GM12873 (cell line): ENCODE measurements around the gene ROR2.
A peak's percentile ranks its signal among the peaks of the same experiment; 100 is the strongest.

ENCODE experiments used
- TF ChIP-seq, protein P1 (sequence below): IDR thresholded peaks from 2 replicates; pipeline ENCODE4 v1.5.1; 2012; ENCODE audit warnings: low read depth, mild to moderate bottlenecking, moderate library complexity, low read length, control low read depth; ENCODE audit not compliant: insufficient read depth; ENCODE audit errors: missing control alignments

Gene ROR2

DNA sequence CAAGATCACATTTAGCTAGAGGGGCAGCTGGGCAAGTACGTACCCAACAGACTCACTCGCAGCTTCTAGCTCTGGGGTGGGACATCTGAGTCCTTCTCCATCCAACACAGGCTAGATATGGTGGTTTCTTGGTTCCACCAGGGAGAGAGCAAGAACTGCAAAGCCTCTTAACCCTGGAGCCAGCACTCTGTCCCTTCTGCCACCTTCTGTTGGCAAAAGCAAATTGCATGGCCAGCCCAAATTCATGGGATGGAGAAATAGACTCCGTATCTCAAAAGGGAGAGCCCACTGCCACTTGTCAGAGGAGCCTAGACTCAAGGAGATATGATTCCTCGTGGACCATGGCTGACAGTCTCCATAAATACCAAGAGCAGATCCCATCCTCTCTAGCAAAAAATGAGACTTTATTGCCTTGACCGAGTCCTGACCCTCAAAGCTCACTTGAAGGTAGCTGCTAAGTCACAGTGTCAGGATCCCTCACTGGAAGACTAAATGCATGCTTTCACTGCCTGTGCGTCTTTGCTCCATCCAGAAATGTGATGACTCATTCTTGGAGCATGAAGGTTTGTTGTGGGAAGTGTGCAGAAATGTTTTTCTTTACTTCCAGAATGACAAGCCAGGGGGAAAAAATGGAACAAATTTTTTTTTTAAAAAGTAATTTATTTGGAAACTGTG is 28.8 kb upstream of the ROR2 start:
- TF ChIP-seq, protein P1, sequence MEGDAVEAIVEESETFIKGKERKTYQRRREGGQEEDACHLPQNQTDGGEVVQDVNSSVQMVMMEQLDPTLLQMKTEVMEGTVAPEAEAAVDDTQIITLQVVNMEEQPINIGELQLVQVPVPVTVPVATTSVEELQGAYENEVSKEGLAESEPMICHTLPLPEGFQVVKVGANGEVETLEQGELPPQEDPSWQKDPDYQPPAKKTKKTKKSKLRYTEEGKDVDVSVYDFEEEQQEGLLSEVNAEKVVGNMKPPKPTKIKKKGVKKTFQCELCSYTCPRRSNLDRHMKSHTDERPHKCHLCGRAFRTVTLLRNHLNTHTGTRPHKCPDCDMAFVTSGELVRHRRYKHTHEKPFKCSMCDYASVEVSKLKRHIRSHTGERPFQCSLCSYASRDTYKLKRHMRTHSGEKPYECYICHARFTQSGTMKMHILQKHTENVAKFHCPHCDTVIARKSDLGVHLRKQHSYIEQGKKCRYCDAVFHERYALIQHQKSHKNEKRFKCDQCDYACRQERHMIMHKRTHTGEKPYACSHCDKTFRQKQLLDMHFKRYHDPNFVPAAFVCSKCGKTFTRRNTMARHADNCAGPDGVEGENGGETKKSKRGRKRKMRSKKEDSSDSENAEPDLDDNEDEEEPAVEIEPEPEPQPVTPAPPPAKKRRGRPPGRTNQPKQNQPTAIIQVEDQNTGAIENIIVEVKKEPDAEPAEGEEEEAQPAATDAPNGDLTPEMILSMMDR: peak; percentile 55

DNA sequence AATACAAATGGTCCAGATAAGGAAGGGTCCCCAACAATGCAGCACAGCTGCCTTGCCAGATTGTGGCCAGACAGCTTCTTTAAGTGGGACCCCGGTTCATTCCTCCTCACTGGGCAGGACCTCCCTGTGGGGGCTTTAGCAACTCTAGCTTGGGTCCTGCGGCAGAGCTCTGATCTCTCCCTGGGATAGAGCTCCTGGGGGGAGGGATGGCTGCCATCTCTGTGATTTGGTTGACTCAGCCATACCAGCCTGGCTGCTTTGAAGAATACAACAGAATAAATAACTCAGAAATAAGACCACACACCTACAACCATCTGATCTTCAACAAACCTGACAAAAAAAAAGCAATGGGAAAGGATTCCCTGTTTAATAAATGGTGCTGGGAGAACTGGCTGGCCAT is 22.7 kb upstream of the ROR2 start:
- TF ChIP-seq, protein P1: no peak

DNA sequence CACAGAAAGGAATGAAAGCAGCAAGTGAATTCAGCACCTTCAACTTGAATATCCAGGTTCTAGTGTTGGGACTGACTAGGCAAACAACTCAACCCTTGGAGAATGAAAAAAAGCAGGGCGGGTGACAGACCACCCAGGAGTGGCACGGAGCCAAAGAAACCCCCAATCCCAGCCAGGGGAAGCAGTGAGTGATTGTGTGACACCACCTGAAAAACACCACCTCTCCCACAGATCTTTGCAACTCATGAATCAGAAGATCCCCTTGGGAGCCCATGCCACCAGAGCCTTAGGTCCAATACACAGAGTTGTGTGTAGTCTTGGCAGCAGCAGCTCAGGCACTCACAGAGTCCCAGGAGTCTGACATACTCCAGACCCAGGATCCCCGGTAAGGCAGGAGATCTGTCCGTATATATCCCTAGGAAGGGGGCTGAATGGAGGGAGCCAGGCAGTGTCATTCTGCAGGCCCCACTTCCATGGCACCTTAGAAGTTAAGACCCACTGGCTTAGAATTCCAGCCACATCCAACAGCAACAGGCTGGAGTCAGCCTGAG is 22.1 kb upstream of the ROR2 start:
- TF ChIP-seq, protein P1: no peak

DNA sequence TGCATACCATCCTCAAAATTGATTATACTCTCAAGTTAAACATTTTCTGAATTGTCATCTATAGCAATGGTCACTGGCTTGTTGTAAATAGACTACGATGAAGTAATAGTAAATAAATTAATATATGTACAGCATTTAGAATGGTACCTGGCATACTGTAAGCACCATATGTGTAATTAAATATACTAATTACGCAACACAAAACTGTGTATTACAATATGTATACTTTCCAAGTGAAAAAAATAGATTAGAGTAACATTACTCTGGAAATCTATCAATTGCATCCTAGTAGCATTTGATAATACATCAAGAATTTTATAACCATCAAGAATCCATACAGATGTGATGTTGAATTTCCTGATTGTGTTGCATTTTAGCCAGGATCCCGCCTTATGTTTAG is 17.2 kb upstream of the ROR2 start:
- TF ChIP-seq, protein P1: no peak

DNA sequence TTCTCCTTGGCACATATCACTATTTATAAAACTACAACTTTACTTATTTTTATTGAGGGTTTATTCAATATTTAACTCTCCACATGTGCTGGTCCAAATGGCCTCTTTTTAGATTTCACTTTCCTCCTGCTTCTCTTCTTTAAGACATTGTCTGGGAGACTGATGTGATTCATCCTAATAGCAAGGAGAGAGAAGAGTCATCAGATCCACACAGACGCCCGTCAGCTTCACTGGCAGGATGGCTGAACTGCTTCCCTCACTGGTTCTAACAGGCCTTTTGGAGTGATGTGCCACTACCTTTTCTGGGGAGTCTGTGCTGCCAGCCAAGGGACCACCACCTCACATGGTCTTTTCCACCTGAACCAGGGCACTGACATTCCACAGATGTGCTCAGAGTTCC is 16.5 kb upstream of the ROR2 start:
- TF ChIP-seq, protein P1: no peak

DNA sequence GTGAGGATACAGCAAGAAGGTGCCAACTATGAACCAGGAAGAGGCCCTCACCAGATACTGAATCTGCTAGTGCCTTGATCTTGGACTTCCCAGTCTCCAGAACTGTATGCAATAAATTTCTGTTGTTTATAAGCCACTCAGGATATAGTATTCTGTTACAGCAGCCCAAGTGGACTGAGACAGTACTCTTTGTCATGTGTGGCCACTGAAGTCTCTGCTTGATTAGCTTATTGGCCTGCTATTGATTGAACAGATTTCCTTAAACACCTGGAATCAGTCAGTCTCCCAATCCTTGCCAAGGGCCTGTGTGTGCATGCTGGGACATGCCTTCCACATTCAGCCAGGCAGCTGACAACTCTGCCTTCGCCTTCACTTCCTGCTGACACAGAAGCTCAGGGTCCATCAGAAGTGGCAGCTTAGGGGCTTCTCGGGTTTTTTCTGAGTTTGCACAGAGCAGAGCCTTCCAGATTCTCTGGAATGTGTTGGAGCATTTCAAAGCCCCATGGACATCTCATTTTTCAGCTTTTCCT is 13.7 kb upstream of the ROR2 start:
- TF ChIP-seq, protein P1: no peak

DNA sequence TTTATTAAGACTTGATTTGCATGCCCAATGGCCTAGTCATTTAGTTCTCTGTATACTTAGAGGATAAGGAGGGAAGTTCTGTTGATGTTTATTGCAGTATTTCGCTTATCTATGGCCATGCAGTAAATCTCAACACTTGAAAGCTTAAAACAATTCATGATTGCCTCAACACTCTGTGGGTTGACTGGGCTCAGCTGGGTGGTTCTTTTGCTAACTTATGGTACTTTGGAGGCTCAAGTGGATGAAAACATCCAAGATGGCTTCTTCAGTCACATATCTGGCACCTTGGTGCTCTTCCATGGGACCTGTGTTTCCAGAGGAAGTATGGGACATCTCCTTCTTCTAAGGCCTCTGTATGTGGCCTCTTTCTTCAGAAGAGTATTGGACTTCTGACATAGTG is 10.3 kb upstream of the ROR2 start:
- TF ChIP-seq, protein P1: no peak
